DOHH2 (cell line): ENCODE results near the gene GAA.

ENCODE experiments used
- CTCF ChIP-seq: fragments of 200-600 bp; sonication (generic); IDR thresholded peaks from one replicate; pipeline ENCODE4 v1.5.1; 2014; ENCODE audit warnings: antibody characterized with exemption, mild to moderate bottlenecking, low read depth, low read length; ENCODE audit not compliant: poor library complexity, severe bottlenecking
- EZH2phosphoT487 ChIP-seq: fragments of 200-600 bp; sonication (generic); IDR thresholded peaks from 2 replicates; pipeline ENCODE4 v1.6.1; 2017; ENCODE audit warnings: borderline replicate concordance, mild to moderate bottlenecking, antibody characterized with exemption, low read length, moderate library complexity, mixed read lengths

GRCh38 chr17:80068301-80069222 is 32.8 kb upstream of the GAA start:
- TF ChIP-seq CTCF (no peak), EZH2phosphoT487 (no peak)
